ENCODE measurements around the gene REG3A.

The REG3A gene
- total RNA-seq, result 0 to 0.15 (median 0.04) reads per million in 4 donors

GRCh38 chr2:79159653-79160052 lies at the start of gene REG3A:
TSS of gene REG3A (minus strand) at chr2:79159753. CDS start at chr2:79159405, 348 bp downstream.
- no peak for DNase-seq

- no peak for DNase-seq
Observed at GRCh38 chr2:79200762-79201161, 41.2 kb upstream of the REG3A start.

GRCh38 chr2:79191816-79192215 lies 32.3 kb upstream of the REG3A start:
- no peak for DNase-seq

- DNase-seq, result no peak
Observed at GRCh38 chr2:79191081-79191480, 31.5 kb upstream of the REG3A start.

GRCh38 chr2:79189465-79189864 lies 29.9 kb upstream of the REG3A start:
- no peak for DNase-seq

GRCh38 chr2:79181617-79182016 lies 22.1 kb upstream of the REG3A start:
- no peak for DNase-seq

GRCh38 chr2:79180092-79180491 lies 20.5 kb upstream of the REG3A start:
- no peak for DNase-seq

- DNase-seq, result no peak
Observed at GRCh38 chr2:79179036-79179435, 19.5 kb upstream of the REG3A start.

GRCh38 chr2:79178076-79178674 lies 18.6 kb upstream of the REG3A start:
- DNase-seq, result no peak

- no peak for DNase-seq
Observed at GRCh38 chr2:79171348-79171958, 11.9 kb upstream of the REG3A start.

- no peak for DNase-seq
Observed at GRCh38 chr2:79162801-79163200, 3.2 kb upstream of the REG3A start.

GRCh38 chr2:79162132-79162531 lies 2.6 kb upstream of the REG3A start:
- no peak for DNase-seq

GRCh38 chr2:79159030-79159429 lies 523 bp downstream of the REG3A start:
- DNase-seq, result no peak

GRCh38 chr2:79155826-79156476 lies 3.6 kb downstream of the REG3A start:
- no peak for DNase-seq

GRCh38 chr2:79139423-79139822 lies 20.1 kb downstream of the REG3A start:
- DNase-seq, result no peak

- no peak for DNase-seq
Observed at GRCh38 chr2:79138385-79138784, 21.2 kb downstream of the REG3A start.

GRCh38 chr2:79131687-79132086 lies 27.9 kb downstream of the REG3A start:
- no peak for DNase-seq

- DNase-seq, result no peak
Observed at GRCh38 chr2:79129804-79130203, 29.7 kb downstream of the REG3A start.

- DNase-seq, result no peak
Observed at GRCh38 chr2:79129260-79129659, 30.3 kb downstream of the REG3A start.

- no peak for DNase-seq
Observed at GRCh38 chr2:79128406-79128805, 31.1 kb downstream of the REG3A start.

GRCh38 chr2:79125721-79125985 lies 33.9 kb downstream of the REG3A start:
- DNase-seq, result no peak

GRCh38 chr2:79124907-79125720 lies 34.4 kb downstream of the REG3A start:
- DNase-seq, result no peak

- no peak for DNase-seq
Observed at GRCh38 chr2:79122676-79123075, 36.9 kb downstream of the REG3A start.
